HG02970 (cell line): Measurements from ENCODE around the gene NT5C.

Experiments
- ATAC-seq: cut with Tn5 transposase; IDR thresholded peaks from one replicate; pipeline ENCODE4 v1.9.1; 2021; ENCODE audit warnings: mild to moderate bottlenecking, moderate library complexity, moderate number of reproducible peaks; ENCODE audit not compliant: unreplicated experiment, low FRiP score

Gene NT5C

DNA sequence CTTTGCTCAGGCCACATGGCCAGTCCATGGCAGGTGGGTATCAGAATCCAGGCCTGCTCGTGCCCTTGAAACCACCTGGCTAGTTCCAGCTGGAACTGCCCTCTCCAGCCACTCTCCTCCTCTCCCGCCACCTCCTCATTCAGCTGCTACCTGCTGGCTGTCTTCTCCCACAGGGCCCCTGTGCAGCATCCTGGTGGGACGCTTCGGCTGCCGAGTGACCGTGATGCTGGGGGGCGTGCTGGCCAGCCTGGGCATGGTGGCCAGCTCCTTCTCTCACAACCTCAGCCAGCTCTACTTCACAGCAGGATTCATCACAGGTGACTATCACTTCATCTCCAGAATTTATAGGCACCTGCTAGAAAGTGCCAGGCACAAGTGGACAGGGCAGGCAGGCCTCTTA is 33.7 kb downstream of the NT5C start:
- no peak for ATAC-seq

DNA sequence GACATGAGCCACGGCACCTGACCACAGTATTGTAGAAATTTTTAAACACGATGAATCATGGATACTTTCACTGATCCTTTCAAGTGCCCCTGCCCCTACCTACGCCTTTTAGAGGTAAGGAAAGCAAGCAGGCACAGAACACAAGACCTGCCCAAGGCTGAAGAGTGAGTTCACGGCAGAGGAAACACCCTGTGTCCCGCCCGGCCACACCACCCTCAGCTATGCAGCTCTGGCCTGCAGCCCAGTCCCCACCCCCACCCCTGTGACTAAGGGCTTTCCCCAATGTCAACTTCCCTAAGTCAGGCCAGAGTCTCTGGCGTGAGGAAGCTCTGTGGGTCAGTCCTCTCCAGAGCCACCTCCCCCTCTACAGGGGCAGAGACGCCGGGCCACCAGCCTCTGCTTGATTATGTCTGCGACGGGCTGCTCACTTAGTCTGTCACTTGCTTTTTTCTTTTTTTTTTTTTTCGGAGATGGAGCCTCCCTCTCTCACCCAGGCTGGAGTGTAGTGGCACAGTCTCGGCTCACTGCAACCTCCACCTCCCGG is 35.4 kb downstream of the NT5C start:
- ATAC-seq: no peak

DNA sequence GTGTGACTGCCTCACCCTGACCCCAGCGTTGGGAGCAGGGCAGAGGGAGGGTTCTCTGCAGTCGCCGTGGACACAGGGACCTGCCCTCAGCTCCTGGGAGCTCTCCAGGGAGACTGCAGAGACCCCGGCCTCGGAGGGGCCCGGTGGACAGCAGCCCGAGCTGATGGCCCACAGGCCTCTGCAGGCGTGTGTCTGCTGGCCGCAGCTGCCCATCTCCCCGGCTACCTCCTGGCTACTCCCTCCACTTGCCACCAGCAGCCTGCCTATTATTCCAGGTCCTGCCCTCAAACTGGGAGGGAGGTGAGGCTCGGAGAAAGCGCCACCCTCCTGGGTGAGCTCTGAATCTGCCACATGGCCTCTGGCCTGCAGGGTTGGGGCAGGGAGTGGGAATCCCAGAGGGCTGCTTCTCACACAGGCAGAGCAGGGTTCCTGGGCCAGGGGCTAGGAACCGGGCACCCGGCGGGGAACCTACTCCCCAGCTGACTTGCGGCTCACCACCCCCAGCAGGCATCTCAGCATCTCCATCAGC is 36.6 kb downstream of the NT5C start:
- no peak for ATAC-seq

DNA sequence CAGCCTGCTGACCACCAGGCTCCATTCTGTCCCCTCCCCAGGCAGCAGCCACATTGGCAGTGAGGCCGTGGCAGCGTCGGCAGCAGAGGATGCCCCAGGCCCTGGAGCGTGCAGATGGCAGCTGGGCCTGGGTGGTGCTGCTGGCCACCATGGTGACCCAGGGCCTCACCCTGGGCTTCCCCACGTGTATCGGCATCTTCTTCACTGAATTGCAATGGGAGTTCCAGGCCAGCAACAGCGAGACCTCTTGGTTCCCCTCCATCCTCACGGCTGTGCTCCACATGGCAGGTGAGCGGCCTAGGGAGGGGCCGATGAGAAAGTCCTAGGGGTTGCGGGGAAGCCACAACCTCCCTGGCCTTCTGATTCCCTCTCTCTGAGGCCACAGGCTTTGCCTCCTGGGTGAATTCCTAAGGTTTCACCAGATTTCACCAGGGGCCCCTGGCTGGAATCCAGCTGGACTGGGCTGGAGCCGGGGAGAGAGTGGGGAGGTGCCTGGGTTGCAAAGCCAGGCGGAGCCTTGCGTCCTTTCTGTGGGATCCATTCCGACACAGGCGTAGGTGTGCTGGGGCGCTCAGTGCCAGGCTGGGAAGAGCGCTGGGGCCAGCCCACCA is 37.9 kb downstream of the NT5C start:
- no peak for ATAC-seq

DNA sequence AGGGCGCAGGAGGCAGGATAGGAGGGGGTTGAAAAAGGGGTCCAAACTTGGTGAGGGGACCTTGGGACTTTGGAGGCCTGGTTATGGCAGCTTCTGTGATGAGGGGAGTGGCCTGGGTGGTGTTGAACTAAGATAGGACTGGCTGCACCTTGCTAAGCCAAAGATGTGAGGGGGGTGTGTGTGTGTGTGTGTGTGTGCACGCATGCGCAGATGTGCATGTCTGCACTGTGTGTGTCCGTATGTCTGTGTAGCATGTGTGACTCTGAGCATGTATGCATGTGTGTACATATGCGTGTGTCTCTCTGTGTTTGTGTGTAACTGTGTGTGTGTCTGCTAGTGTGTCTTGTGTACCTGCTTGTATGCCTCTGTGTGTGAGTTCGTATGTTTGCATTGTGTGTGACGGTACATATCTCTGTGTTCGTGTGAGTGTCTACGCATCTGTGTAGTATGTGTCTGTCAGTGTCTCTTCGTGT is 39.7 kb downstream of the NT5C start:
- ATAC-seq: no peak

DNA sequence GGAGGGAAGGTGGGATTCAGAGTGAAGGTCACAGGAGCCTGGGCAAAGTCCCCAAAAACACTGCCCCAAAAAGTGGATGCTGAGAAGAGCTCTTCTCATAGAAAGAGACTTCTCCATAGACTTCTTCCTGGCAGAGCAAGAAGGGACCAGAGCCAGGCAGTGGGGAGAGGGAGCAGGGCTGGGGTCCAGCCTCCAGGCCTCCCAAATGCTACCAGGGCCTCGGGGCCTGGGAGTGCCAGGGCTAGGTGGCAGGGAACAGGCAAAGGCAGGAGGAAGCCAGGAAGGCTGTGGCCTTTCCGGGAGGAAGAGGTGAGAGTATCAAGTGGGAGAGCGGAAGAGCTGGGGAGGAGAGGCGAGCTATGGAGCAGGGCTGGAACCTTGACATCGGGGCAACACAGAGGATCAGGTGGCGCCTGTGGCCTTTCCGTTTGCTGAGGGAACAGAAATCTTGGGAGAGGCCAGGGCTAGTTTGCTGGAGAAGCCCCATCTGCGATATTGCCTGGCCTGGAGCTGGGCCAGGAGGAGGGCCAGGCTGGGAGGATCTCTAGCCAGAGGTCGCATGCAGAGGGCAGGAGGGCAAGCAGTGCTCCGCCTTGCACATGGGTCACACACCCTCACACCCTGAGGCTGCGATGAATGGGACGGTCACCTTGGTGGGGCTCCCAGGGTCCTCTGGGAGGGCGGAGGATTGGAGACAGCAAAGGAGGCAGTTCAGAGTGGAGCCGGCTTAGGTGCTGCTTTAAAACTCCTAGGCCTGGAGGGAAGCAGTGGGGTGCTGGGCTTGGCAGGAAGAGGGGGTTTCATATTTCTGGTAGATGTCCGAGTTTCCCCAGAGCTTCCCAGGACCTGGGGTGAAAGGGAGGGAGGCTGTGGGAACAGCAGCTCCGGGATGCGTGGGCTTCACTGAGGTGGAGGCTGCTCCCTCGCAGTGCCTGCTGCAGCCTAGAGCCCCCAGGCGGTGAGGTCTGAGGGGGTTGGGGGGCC is 40.4 kb downstream of the NT5C start:
- ATAC-seq: no peak

DNA sequence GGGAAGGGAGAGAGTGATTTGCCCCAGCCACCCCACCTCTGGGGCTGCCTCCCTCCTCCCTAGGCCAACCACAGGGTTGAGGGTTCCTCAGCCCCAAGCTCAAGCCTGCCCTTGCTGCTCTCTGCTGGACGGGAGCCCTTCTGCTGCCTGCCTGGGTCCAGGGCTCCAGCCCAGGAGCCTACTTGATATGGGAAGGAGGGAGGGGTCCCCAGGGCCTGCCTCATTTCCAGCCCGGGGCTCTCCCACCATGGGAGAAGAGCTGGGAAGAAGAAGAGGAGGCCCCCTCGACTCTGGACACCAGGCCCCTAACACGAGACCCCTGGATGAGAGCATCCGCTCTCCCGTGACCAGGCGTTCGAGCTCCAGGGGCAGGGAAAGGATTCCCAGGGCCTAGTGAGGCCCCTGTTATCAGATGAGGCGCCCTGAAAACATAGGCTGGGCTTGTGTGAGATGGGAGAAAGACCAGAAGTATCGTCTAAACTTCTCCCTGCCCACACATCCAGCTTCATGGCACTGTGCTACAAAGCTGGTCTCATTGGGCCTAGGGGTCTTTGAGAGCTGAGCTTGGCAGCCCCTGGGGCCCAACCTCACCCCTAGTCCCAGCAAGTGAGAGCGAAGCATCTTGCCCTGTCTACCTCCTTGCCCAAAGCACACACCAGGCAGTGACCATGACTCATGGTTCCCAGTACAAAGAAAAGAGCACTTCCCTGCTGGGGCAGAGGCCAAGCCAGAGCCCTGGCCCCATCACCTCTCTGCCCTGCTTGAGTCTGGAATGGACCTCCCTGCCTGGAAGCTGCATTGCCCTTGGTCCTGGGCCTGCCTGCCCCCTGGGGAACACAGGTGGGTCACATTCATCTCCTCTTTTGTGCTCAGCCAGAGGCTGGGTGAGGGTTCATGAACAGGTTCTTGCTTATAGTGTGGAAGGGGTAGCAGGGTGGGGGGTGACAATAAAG is 42.8 kb downstream of the NT5C start:
- no peak for ATAC-seq

DNA sequence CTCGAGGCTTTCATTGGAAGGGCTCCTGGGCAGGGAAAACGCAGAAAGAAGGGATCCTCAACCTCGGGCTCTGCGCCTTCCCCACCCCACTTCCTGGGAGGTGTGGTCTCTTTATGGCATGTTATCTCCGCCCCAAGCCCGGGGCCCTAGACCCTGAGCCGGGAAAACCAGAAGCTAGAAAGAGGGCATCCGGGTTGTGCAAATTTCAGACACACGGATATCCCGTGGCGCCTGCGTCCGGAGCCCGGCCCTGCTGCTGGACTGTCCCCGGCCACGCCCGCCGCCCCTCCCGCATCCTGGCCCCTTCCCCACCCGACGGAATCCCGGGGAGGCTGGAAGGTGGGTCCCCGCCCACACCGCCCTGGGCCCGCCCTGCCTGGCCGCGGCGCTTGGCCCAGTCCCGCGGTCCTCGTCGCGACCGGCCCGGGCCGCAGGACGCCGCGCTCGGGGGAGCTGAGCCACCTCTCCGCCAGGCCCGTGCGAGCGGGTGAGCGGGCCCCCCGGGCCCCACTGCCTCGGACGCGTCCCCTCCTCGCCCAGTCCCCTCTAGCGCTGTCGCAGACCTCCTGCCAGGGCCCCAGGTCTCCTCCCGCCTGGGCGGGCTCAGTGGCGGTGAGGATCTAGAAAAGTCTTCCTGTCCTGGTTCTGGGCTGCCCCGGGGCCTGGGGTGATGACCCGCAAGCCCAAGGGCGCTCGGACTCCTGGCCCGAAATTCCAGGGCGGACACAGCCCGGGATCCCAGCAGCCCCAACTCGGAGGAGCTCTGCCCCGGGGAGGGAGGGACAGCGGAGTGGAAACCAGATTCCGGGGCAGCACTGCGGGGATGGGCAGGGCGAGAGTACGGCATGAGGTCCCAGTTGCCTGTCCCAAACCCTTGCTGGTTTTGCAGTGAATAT is 43.7 kb downstream of the NT5C start, which contains the start of gene SLC16A5:
SLC16A5 (plus strand) TSS at position 397 of the 896 bp plus-strand sequence. CDS start 5,683 bp downstream, outside the sequence.
- ATAC-seq: no peak

DNA sequence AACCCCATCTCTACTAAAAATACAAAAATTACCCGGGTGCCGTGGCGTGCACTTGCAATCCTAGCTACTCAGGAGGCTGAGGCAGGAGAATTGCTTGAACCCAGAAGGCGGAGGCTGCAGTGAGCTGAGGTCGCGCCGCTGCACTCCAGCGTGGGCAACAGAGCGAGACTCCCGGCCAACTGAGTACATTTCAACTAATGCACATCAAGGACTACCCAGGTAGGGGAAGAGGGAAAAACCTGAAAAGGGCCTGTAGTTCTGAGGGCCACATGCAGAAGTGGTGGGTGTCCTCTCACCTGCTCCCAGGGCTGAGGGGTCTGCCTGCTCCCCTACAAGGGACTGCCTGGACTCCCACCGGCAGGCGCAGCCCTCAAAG is 44.4 kb downstream of the NT5C start:
- ATAC-seq: no peak

DNA sequence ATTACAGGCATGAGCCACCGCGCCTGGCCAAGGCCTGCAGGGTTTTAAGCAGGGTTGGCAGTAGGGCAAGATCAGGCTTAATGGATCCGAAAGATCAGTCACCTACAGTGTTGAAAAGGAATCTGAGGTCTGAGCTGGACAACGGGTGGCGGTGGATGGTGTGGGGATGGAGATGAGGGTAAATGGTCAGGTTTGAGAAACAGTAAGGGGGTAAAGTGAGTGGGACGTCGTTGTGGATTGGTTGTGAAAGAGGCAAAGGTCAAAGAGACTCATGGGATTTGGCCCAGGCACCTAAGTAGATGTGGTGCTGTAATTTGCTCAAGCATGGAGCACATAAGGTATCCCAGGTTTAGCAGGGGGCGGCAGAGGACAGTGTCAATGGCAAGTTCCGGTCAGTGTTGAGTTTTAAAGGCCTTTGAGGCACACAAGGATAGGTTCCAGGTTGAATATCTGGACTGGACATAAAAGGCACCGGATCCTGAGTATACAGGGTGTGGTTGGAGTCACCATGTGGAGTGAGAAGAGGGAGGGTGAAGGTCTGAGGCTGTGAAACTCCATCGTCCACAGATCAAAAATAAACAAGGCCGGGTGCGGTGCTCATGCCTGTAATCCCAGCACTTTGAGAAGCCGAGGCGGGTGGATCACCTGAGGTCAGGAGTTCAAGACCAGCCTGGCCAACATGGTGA is 44.9 kb downstream of the NT5C start:
- ATAC-seq: no peak

DNA sequence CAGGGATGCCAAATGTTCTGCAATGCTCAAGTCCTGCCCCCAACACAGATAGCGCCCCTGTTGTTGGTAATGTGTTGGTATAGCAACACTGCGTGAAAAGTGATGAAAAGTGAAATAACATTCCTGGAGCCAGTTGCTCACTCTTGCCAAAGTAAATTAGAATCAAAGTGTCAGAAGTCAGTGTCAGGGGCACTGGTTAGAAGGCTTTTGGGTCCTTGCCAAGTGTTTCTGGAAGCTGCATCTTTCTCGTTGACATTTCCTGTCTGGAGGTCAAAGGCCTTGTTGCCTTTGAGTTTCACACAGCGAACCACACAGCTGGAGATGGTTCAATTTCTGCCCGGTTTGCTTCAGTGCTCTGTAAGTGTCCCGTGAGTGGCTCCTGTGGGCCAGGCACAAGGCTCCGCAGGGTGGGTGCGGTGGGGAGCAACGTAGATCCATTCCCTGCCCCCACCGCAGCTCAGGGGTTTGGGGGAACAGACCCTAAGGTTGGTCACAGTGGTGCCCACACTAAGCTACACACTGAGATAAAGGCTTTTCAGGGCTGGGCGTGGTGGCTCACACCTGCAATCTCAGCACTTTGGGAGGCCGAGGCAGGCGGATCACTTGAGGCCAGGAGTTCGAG is 47.4 kb downstream of the NT5C start:
- ATAC-seq: no peak

DNA sequence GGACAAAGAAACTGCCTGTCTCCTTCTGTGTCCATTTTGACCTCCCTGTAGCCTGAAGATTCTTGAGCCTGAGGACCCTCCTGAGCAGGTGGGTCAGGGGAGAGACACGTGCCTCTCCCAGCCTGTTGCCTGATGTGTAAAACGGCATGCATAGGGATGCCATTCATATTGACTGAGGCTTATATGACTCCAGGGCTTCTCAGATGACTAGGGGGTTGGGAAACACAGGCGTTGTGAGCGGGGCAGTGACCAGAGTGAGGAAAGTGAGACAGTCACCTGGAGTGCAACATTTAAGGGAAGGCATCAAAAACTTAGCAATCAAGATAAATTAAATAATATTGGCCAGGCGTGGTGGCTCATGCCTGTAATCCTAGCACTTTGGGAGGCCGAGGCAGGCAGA is 48.9 kb downstream of the NT5C start:
- no peak for ATAC-seq

DNA sequence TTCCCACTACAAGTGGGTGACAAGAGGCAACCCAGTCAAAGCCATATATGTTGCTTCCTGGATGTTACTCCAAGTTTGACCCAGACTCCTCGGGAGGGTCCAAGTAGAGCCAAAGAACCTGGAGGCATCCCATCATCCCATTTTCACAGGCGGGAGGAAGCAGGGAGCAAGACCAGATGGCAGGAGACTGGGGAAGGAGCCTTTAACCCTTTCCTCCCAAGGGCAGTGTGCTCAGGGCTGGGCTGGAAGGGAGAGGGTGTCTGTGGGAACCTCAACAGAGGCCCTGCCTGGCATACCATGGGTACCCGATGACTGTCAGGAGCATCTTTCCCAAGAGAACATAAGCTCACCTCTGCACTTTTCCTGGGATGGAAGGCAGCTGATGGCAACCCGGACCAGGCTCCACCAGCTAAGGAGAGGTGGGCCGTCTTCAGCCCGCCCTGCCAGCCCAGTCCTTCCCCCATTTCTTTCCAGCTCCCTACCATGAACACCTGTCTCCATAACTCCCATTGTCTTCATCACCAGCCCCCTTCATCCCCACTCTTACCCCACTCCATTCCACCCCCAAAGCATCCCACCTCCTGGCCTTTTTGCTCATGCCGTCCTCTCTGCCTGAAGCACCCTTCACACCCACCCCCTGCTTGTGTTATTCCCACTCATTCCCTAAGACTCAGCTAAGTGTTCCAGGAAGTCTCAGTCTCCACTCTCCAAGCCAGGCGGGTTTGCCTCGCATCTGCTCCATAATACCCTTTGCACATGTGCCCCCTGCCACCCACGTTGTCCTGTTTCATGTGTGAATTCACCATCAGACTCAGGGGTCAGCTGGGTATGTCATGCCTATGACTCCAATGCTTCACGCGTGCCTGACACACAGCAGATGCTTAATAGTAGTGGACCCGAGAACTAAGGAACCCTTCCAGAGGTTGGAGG is 49.7 kb downstream of the NT5C start:
- no peak for ATAC-seq
